ENCODE measurements around the gene FLRT2. TPM values are rescaled to one million over a fixed set of nuclear protein-coding genes. Genes with fewer than 3 reads are reported as not detected.

Gene FLRT2
- total RNA-seq, 1 donor from 2014 or later, result 0.17 TPM

DNA sequence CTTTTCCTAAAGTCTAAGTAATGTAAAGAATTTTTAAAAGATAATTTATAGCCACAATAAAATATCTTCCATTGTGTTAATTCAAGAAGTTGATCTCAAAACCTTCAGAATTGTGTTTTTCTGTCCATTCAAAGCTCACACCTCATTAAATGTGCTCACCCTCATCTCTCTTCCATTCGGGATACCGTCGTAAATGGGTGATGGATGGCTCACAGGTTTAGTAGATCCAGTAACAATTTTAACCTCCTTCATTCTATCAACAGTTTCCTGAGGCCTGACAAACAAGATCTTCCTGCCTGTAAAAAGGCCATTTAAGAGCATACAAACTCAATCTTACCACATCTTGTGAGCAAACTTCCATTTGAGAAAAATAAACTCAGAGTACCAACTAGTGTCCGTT lies 9.4 kb upstream of the FLRT2 start:
- no peak overlapping the region for H3K4me3 ChIP-seq (ENCODE audit: low read depth, low read length)
- TF ChIP-seq, protein P1, sequence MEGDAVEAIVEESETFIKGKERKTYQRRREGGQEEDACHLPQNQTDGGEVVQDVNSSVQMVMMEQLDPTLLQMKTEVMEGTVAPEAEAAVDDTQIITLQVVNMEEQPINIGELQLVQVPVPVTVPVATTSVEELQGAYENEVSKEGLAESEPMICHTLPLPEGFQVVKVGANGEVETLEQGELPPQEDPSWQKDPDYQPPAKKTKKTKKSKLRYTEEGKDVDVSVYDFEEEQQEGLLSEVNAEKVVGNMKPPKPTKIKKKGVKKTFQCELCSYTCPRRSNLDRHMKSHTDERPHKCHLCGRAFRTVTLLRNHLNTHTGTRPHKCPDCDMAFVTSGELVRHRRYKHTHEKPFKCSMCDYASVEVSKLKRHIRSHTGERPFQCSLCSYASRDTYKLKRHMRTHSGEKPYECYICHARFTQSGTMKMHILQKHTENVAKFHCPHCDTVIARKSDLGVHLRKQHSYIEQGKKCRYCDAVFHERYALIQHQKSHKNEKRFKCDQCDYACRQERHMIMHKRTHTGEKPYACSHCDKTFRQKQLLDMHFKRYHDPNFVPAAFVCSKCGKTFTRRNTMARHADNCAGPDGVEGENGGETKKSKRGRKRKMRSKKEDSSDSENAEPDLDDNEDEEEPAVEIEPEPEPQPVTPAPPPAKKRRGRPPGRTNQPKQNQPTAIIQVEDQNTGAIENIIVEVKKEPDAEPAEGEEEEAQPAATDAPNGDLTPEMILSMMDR (conservative IDR thresholded peaks at IDR 0.05; ENCODE audit: low read depth, low read length), result no peak
- DNase-seq (ENCODE audit: low read depth), result no peak

DNA sequence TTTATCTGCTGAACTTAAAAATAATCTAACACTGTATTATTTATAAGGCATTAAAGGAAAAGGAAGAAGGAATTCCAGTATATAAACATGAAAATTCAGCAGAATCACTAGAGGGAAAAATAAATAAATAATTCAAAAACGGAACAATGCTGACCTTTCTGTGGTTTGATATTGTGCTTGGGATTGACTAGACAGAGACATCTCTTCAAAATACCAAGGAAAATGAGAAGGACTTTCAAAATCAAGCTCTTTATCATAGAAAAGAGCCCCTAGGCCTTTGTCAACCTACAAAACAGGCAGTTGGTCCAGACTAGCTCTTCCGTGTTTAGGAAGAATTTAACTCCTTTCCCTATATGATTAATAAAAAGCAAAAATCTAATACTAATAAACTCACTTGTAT lies 6.3 kb upstream of the FLRT2 start:
- no peak for DNase-seq (ENCODE audit: low read depth)
- H3K4me3 ChIP-seq (ENCODE audit: low read depth, low read length), result no peak overlapping the region
- TF ChIP-seq, protein P1 (conservative IDR thresholded peaks at IDR 0.05; ENCODE audit: low read depth, low read length), result no peak

DNA sequence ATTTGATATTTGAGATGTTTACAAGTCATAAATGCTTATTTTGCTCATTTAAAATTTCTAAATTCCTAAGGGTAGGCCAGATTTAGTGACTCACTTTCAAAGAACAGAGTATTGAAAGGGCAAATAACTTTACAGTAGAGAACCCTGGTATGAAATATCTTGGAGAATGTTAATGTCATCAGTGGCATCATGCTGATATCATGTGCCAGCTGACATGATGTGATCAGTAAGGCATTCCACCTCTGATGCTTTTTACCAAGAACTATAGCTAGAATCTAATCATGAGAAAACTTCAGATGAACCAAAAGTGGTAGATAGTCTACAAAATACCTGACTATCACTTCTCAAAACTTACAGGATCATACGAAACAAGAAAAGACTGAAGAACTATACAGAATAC lies 2.9 kb upstream of the FLRT2 start:
- DNase-seq (ENCODE audit: low read depth), result no peak
- no peak overlapping the region for H3K4me3 ChIP-seq (ENCODE audit: low read depth, low read length)
- TF ChIP-seq, protein P1 (conservative IDR thresholded peaks at IDR 0.05; ENCODE audit: low read depth, low read length), result no peak

DNA sequence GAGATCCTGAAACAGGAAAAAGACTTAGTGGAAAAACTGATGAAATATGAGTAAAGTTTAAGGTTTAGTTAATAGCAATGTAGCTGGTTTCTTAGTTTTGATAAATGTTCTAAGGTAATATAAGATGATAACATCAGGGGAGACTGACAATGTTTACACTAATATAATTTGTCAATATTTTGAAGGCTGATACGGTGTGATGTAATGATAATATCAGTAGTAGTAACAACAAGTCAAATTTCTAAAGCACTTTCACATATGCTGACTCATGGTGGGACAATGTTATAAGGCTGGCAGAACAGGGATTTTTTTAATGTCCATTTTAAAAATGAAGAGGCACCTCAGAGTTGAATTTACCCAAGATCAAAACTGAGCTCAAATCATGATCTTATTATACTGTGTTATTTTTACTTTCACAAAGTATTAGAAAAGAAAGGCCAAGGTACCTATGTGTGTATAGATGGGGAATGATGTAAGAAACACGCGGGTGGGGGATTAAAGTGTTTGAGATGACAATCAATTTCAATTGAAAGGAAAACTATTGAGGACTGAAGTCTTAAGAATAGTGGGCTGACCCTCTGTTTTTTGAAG lies 2.4 kb upstream of the FLRT2 start:
- DNase-seq (ENCODE audit: low read depth), result no peak
- TF ChIP-seq, protein P1 (conservative IDR thresholded peaks at IDR 0.05; ENCODE audit: low read depth, low read length), result no peak
- H3K4me3 ChIP-seq (ENCODE audit: low read depth, low read length), result no peak overlapping the region

DNA sequence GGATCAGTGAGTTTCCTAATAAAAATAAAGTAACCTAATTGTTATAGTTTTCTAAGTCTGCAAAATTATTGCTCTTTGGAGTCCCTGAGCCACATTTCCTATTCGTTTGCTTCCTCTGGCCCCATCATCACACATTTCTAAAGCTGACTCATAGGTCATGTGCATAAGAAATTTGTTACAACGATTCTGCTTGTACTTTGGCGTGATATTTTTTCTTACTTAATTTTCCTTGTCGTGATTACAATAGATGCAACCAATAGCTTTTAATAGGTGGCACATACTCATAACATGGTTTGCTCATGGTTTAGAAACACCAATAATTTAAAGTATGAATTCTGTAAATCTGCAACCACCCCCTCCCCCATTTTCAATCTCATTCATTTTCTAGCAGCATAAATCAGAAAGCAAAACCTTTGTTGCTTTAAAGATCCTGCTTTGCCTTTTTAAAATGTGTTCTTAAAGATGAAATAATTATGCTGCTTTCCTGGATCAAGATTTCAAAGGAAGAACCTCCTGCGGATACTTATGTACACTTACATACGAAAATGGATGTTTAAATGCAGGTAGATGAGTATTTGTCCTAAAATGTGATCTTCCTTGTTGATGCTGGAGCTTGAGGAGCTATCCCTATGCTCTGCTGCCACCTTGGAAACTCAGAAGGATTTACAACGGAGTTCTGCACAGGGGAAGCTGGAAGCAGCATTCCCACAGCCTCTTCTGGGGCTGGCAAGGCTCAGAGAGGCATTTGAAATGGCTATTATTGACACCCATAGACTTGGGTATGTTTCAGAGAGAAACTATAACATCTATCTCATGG lies 1.7 kb upstream of the FLRT2 start:
- TF ChIP-seq, protein P1 (conservative IDR thresholded peaks at IDR 0.05; ENCODE audit: low read depth, low read length), result peak; percentile 71
- DNase-seq (ENCODE audit: low read depth), result peak; percentile 40
- H3K4me3 ChIP-seq (ENCODE audit: low read depth, low read length), result peak overlapping the region; percentile 32

DNA sequence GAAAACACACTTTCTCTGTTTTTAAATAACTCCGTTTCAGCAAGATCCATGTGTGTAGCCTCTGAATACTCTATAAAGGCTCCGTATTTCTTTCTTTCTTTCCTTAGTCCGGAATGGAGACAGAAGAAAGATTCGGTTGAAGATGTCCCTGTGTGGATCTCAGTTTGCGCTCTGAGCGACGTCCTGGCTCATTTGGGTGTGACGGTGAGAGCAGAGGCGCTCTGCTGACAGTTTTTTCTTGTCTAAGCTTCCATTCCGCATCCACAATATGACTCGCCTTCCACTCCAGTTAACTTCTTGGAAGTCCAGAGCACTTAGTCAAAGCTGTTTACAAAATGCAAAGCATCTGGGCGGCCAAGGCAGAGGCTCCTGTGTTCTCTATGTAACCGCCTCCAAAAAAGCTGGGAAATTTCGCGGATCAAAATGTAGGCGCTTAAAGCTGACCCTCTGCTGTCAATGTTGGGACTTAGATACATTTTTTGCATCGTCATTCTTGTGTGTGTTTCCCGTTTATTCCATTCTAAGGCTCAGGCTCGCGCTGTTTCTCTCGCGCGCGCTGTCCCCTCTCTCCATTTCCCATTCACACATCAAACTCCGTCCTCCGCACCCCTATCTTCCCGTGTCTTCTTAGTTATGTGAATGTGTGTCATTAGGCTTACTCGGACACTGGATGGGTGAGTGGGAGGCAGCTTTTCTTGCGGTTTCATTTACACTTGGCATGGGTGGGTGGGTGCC lies 880 bp upstream of the FLRT2 start:
- no peak for DNase-seq (ENCODE audit: low read depth)
- TF ChIP-seq, protein P1 (conservative IDR thresholded peaks at IDR 0.05; ENCODE audit: low read depth, low read length), result no peak
- H3K4me3 ChIP-seq (ENCODE audit: low read depth, low read length), result peak overlapping the region; percentile 32

Measured in epithelial cell of proximal tubule (primary cell).